PC-3 (cell line): ENCODE results near the gene GPX3. TPM values are rescaled to one million over a fixed set of nuclear protein-coding genes. Genes with fewer than 3 reads are reported as not detected.

Source experiments
- ATAC-seq: fragments of 200-7000 bp; cut with Tn5 transposase; 2 replicates; pipeline ENCODE4 v1.9.1; 2020; ENCODE audit warnings: mild to moderate bottlenecking, moderate library complexity
- BruUV-seq: library from RNA; stranded (reverse); fragments of 400-500 nt; replicated peaks from 2 replicates; lab custom pipeline; 2021; lab: Mats Ljungman, UMichigan
- CTCF ChIA-PET: fragments of 300-600 bp; sonication (Branson Sonifier 250); formaldehyde crosslinking; loops from one replicate; lab custom pipeline; 2022; ENCODE audit warnings: antibody characterized with exemption; lab: Charles Lee
- POLR2A ChIA-PET: fragments of 300-600 bp; sonication (Branson Sonifier 250); formaldehyde crosslinking; loops from one replicate; lab custom pipeline; 2022; ENCODE audit warnings: antibody characterized with exemption; ENCODE audit not compliant: unreplicated experiment; lab: Charles Lee
- DNase-seq: peaks from one replicate; pipeline ENCODE4 v3.0.0-alpha.2; 2015
- H2AFZ ChIP-seq: fragments of 300-600 bp; sonication (generic); 2 replicates; pipeline ENCODE4 v1.6.0; 2016; ENCODE audit warnings: antibody characterized with exemption, low read length
- H3F3A ChIP-seq: fragments of 300-600 bp; sonication (generic); one replicate; pipeline ENCODE4 v1.6.0; 2017; ENCODE audit warnings: antibody characterized with exemption, low read length, control low read depth, mild to moderate bottlenecking; ENCODE audit not compliant: unreplicated experiment
- H3K27ac ChIP-seq: fragments of 300-600 bp; sonication (generic); 2 replicates; pipeline ENCODE4 v1.5.1; 2016; ENCODE audit warnings: mild to moderate bottlenecking, low read length
- H3K27me3 ChIP-seq: fragments of 300-600 bp; sonication (generic); 2 replicates; pipeline ENCODE4 v1.6.1; 2016; ENCODE audit warnings: low read length, mixed read lengths
- H3K36me3 ChIP-seq: fragments of 300-600 bp; sonication (generic); 2 replicates; pipeline ENCODE4 v1.6.1; 2016; ENCODE audit warnings: low read depth, mixed run types, low read length, mixed read lengths
- H3K4me1 ChIP-seq: fragments of 300-600 bp; sonication (generic); 2 replicates; pipeline ENCODE4 v1.5.1; 2016; ENCODE audit warnings: low read length; ENCODE audit not compliant: insufficient read depth
- H3K4me2 ChIP-seq: fragments of 300-600 bp; sonication (generic); 2 replicates; pipeline ENCODE4 v1.6.0; 2016; ENCODE audit warnings: low read length
- H3K4me3 ChIP-seq: fragments of 300-600 bp; sonication (generic); 2 replicates; pipeline ENCODE4 v1.5.1; 2016; ENCODE audit warnings: mild to moderate bottlenecking, low read length, mixed read lengths
- H3K79me2 ChIP-seq: fragments of 300-600 bp; sonication (generic); 2 replicates; pipeline ENCODE4 v1.6.1; 2017; ENCODE audit warnings: low read length, mixed read lengths
- H3K9ac ChIP-seq: fragments of 300-600 bp; sonication (generic); 2 replicates; pipeline ENCODE4 v1.6.0; 2016; ENCODE audit warnings: mild to moderate bottlenecking, low read length
- H3K9me2 ChIP-seq: fragments of 300-600 bp; sonication (generic); replicated peaks from 2 replicates; pipeline ENCODE4 v1.6.1; 2016; ENCODE audit warnings: mixed run types, low read length, mixed read lengths
- H3K9me3 ChIP-seq: fragments of 300-600 bp; sonication (generic); 2 replicates; pipeline ENCODE4 v1.6.1; 2016; ENCODE audit warnings: low read length, mixed read lengths
- H4K20me1 ChIP-seq: fragments of 300-600 bp; sonication (generic); 2 replicates; pipeline ENCODE4 v1.6.1; 2016; ENCODE audit warnings: low read length, mixed read lengths
- EZH2 ChIP-seq: fragments of 300-600 bp; sonication (generic); IDR thresholded peaks from one replicate; pipeline ENCODE4 v1.6.1; 2017; ENCODE audit warnings: antibody characterized with exemption, mild to moderate bottlenecking, low read length; ENCODE audit not compliant: unreplicated experiment
- EZH2phosphoT487 ChIP-seq: fragments of 300-600 bp; sonication (generic); IDR thresholded peaks from 2 replicates; pipeline ENCODE4 v1.6.1; 2018; ENCODE audit warnings: mild to moderate bottlenecking, antibody characterized with exemption, low read length, borderline replicate concordance
- intact Hi-C: fragments of 100-400 bp; cut with micrococcal nuclease; formaldehyde crosslinking; loops from 2 replicates; pipeline ENCODE4 v1.9.0; 2023
- total RNA-seq: library from RNA; depleted of rRNA; stranded (reverse); fragments of >200 nt; gene quantifications from 2 replicates; pipeline ENCODE4 v1.2.3, GENCODE V29; 2014
- TF ChIP-seq, protein P1 (sequence below): fragments of 300-600 bp; sonication (generic); conservative IDR thresholded peaks from 2 replicates; pipeline ENCODE4 v1.5.1; 2017; ENCODE audit warnings: antibody characterized with exemption, low read depth, mild to moderate bottlenecking, low read length

The GPX3 gene
- total RNA-seq, 1 experiment from 2014 or later = not detected

DNA sequence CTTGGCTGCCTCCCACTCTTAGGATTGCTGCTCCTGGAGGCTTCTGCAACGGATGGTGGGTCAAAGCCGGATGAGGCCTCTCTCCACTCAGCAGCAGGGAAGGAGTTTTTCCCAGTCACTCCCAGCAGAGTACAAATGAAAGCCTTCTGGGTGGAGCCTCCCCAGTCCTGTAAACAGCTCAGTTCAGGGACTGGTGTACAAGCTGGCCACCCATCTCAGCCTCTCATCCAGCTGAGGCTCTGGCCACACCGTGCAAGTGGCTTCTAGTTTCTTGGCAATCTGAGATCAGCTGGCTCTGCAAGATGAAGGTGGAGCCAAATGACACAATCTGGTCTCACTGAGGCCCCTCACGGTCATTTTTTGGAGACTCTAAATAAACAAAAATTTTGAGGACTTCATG is 10.0 kb downstream of the GPX3 start:
- Histone ChIP-seq H3K27me3 (no peaks in the 10 kb centered on the region), H3K79me2 (no peaks in the 10 kb centered on the region), H3F3A (no peaks in the 10 kb centered on the region), H3K4me3 (no peak overlapping the region), H3K27ac (no peak overlapping the region), H4K20me1 (no peaks in the 10 kb centered on the region), H3K9me3 (no peaks in the 10 kb centered on the region), H2AFZ (no peak overlapping the region), H3K4me1 (peaks cover 10% of the 10 kb centered on the region), H3K36me3 (peaks cover 50% of the 10 kb centered on the region), H3K4me2 (no peak overlapping the region), H3K9me2 (no peaks in the 10 kb centered on the region), H3K9ac (no peak overlapping the region)
- no peak for TF ChIP-seq EZH2
- TF ChIP-seq, protein P1, sequence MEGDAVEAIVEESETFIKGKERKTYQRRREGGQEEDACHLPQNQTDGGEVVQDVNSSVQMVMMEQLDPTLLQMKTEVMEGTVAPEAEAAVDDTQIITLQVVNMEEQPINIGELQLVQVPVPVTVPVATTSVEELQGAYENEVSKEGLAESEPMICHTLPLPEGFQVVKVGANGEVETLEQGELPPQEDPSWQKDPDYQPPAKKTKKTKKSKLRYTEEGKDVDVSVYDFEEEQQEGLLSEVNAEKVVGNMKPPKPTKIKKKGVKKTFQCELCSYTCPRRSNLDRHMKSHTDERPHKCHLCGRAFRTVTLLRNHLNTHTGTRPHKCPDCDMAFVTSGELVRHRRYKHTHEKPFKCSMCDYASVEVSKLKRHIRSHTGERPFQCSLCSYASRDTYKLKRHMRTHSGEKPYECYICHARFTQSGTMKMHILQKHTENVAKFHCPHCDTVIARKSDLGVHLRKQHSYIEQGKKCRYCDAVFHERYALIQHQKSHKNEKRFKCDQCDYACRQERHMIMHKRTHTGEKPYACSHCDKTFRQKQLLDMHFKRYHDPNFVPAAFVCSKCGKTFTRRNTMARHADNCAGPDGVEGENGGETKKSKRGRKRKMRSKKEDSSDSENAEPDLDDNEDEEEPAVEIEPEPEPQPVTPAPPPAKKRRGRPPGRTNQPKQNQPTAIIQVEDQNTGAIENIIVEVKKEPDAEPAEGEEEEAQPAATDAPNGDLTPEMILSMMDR = no peak
- no peak for TF ChIP-seq EZH2phosphoT487
- CTCF ChIA-PET = no interaction called here
- no peak for ATAC-seq
- BruUV-seq = no TSS peak
- POLR2A ChIA-PET = no interaction called here
- intact Hi-C loops = no loop called here
- no peak for DNase-seq

DNA sequence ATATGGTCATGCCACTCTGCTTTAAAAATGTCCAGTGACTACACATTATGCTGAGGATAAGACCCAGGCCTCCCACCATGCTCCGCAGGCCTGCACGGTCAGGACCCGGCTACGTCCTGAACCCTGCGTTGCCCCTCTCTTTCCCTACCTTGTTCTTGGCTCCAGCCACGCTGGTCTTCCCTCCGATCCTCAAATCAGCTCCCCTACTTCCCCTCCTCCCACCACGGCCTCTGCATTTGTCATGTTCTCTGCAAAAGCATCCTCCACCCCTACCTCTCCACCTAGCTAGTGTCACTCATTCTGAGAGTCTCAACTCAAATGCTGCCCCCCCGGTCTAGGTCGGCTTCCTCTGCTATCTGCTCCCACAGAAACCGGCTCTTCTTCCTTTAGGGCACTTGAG is 11.2 kb downstream of the GPX3 start:
- no peak overlapping the region for H3K9ac ChIP-seq
- POLR2A ChIA-PET = no interaction called here

DNA sequence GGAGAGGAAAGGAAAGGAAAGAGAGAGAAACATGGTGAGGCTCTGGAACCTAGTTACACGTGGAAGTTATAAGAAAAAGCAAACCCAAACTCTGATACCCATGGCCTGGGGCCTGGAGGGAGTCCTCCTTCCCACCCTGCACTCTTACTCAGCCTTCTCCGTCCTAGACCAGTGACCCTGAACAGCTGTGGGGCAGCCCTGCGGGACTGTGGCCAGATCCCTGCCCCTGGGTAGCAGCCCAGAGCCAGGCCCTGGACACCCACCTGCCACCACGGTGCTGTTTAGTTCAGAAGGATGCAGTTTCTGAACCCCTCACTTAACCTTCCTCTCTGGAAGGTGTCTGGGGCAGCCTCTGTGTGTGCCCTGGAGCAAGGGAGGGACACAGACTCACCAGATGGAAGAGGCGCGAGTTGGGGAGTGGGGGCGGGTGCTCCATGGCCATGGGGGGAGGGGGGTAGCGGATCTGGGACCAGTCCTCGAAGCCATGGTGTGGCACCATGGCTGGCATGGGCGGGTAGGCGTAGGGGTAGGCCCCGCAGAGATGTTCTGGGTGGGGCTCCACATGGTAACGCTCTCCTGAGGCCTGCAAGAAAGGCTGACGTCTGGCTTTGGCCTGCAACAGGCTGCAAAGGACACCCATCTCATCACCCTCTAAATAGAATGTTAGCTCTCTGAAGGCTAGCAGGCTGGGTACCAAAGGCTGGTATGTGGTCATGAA is 13.0 kb downstream of the GPX3 start:
- no TSS peak for BruUV-seq
- ChIA-PET CTCF (no interaction called here), POLR2A (no interaction called here)
- intact Hi-C loops = no loop called here
- no peak overlapping the region for H3K27ac ChIP-seq
- ATAC-seq (no peak), DNase-seq (no peak)
- H3K79me2 ChIP-seq = no peaks in the 10 kb centered on the region
- no peak overlapping the region for H2AFZ ChIP-seq
- H3K36me3 ChIP-seq = peaks cover 70% of the 10 kb centered on the region
- H3F3A ChIP-seq = no peaks in the 10 kb centered on the region
- peaks cover 20% of the 10 kb centered on the region for H3K4me1 ChIP-seq
- H3K9me3 ChIP-seq = no peaks in the 10 kb centered on the region
- TF ChIP-seq, protein P1 = no peak
- no peak for TF ChIP-seq EZH2phosphoT487
- no peak overlapping the region for H3K9ac ChIP-seq
- H3K27me3 ChIP-seq = no peaks in the 10 kb centered on the region
- H4K20me1 ChIP-seq = no peaks in the 10 kb centered on the region
- no peak overlapping the region for H3K4me3 ChIP-seq
- H3K4me2 ChIP-seq = no peak overlapping the region
- no peaks in the 10 kb centered on the region for H3K9me2 ChIP-seq

More for the DNA sequence above, 11.2 kb downstream of the GPX3 start:
- H4K20me1 ChIP-seq = no peaks in the 10 kb centered on the region
- H3K9me2 ChIP-seq = no peaks in the 10 kb centered on the region
- no peaks in the 10 kb centered on the region for H3K9me3 ChIP-seq
- H3K4me3 ChIP-seq = no peak overlapping the region
- H3K79me2 ChIP-seq = no peaks in the 10 kb centered on the region
- intact Hi-C loops = no loop called here
- no peaks in the 10 kb centered on the region for H3F3A ChIP-seq
- no peak overlapping the region for H3K27ac ChIP-seq
- H3K4me1 ChIP-seq = peaks cover 11% of the 10 kb centered on the region
- CTCF ChIA-PET = no interaction called here
- no peak for DNase-seq
- no TSS peak for BruUV-seq
- no peaks in the 10 kb centered on the region for H3K27me3 ChIP-seq
- H2AFZ ChIP-seq = no peak overlapping the region
- H3K4me2 ChIP-seq = no peak overlapping the region
- no peak for ATAC-seq
- peaks cover 60% of the 10 kb centered on the region for H3K36me3 ChIP-seq
- TF ChIP-seq EZH2phosphoT487 (no peak), EZH2 (no peak)
- TF ChIP-seq, protein P1 = no peak
